IMR-90 (cell line): ENCODE results near the gene RANBP3. TPM values are rescaled to one million over a fixed set of nuclear protein-coding genes. Genes with fewer than 3 reads are reported as not detected.

ENCODE experiments used
- ATAC-seq: fragments of 200-7000 bp; cut with Tn5 transposase; 2 replicates; pipeline ENCODE4 v1.9.1; 2020; ENCODE audit warnings: low read depth, mild to moderate bottlenecking, moderate library complexity
- BruUV-seq: library from RNA; stranded (reverse); fragments of 400-500 nt; replicated peaks from 2 replicates; lab custom pipeline; 2021; lab: Mats Ljungman, UMichigan
- CTCF ChIA-PET: fragments of 300-600 bp; formaldehyde crosslinking; extraction: SDS; loops from one replicate; lab custom pipeline; 2021; ENCODE audit warnings: antibody characterized with exemption; lab: Yijun Ruan, JAX
- POLR2A ChIA-PET: fragments of 300-600 bp; sonication (Branson Sonifier 250); formaldehyde crosslinking; loops from one replicate; lab custom pipeline; 2022; ENCODE audit warnings: antibody characterized with exemption; ENCODE audit not compliant: unreplicated experiment; lab: Charles Lee
- DNase-seq: peaks from one replicate; pipeline ENCODE4 v3.0.0; 2013
- H2AFZ ChIP-seq: replicated peaks from 2 replicates; pipeline ENCODE3; 2013; ENCODE audit warnings: low read length, mild to moderate bottlenecking; ENCODE audit not compliant: poor library complexity
- H2AK5ac ChIP-seq: 2 replicates; pipeline ENCODE4 v1.6.1; 2013; ENCODE audit warnings: low read depth, low read length, inconsistent platforms
- H2AK9ac ChIP-seq: replicated peaks from 2 replicates; pipeline ENCODE3; 2013; ENCODE audit warnings: mild to moderate bottlenecking, low read depth, low read length, moderate library complexity; ENCODE audit not compliant: poor library complexity
- H2BK120ac ChIP-seq: 2 replicates; pipeline ENCODE4 v1.6.1; 2013; ENCODE audit warnings: low read depth, low read length, inconsistent platforms
- H2BK15ac ChIP-seq: 3 replicates; pipeline ENCODE4 v1.6.1; 2013; ENCODE audit warnings: low read depth, low read length, inconsistent platforms
- H2BK20ac ChIP-seq: 2 replicates; pipeline ENCODE4 v1.6.1; 2013; ENCODE audit warnings: low read depth, mild to moderate bottlenecking, inconsistent platforms, low read length, moderate library complexity
- H2BK5ac ChIP-seq: 2 replicates; pipeline ENCODE4 v1.6.1; 2013; ENCODE audit warnings: mild to moderate bottlenecking, low read depth, low read length, inconsistent platforms; ENCODE audit not compliant: poor library complexity, severe bottlenecking
- H3K14ac ChIP-seq: replicated peaks from 2 replicates; pipeline ENCODE4 v1.6.1; 2013; ENCODE audit warnings: low read depth, low read length, inconsistent platforms
- H3K18ac ChIP-seq: 2 replicates; pipeline ENCODE4 v1.6.1; 2013; ENCODE audit warnings: low read depth, low read length, control low read depth
- H3K23ac ChIP-seq: 2 replicates; pipeline ENCODE4 v1.6.1; 2013; ENCODE audit warnings: low read depth, low read length, inconsistent platforms
- H3K27ac ChIP-seq: 2 replicates; pipeline ENCODE4 v1.5.1; 2013; ENCODE audit warnings: mild to moderate bottlenecking, control low read depth, low read length; ENCODE audit not compliant: insufficient read depth
- H3K27me3 ChIP-seq: 2 replicates; pipeline ENCODE4 v1.6.1; 2013; ENCODE audit warnings: low read length; ENCODE audit not compliant: control insufficient read depth, insufficient read depth
- H3K36me3 ChIP-seq: 2 replicates; pipeline ENCODE4 v1.6.1; 2013; ENCODE audit warnings: low read length, mixed read lengths; ENCODE audit not compliant: control insufficient read depth, insufficient read depth
- H3K4ac ChIP-seq: 2 replicates; pipeline ENCODE4 v1.6.1; 2013; ENCODE audit warnings: low read depth, low read length, inconsistent platforms
- H3K4me1 ChIP-seq: 2 replicates; pipeline ENCODE4 v1.6.1; 2013; ENCODE audit warnings: low read length, mixed read lengths; ENCODE audit not compliant: control insufficient read depth, insufficient read depth
- H3K4me2 ChIP-seq: 2 replicates; pipeline ENCODE4 v1.6.1; 2013; ENCODE audit warnings: low read depth, mild to moderate bottlenecking, control low read depth, low read length, moderate library complexity
- H3K4me3 ChIP-seq: 2 replicates; pipeline ENCODE4 v1.5.1; 2013; ENCODE audit warnings: low read depth, mild to moderate bottlenecking, control low read depth, low read length, moderate library complexity; ENCODE audit not compliant: insufficient read depth
- H3K56ac ChIP-seq: 2 replicates; pipeline ENCODE4 v1.6.1; 2013; ENCODE audit warnings: low read length, inconsistent platforms; ENCODE audit not compliant: insufficient read depth; ENCODE audit errors: extremely low read depth
- H3K79me1 ChIP-seq, 2 experiments: 2 replicates each; pipeline ENCODE4 v1.6.1; 2013; ENCODE audit warnings: low read length in 2 of 2, inconsistent platforms in 1 of 2, low read depth in 1 of 2
- H3K9ac ChIP-seq: 2 replicates; pipeline ENCODE4 v1.6.1; 2013; ENCODE audit warnings: low read depth, low read length, control low read depth
- H3K9me1 ChIP-seq: 2 replicates; pipeline ENCODE4 v1.6.1; 2013; ENCODE audit warnings: low read length, inconsistent platforms; ENCODE audit not compliant: insufficient read depth
- H3K9me3 ChIP-seq: 2 replicates; pipeline ENCODE4 v1.6.1; 2013; ENCODE audit warnings: low read length; ENCODE audit not compliant: control insufficient read depth, insufficient read depth
- H4K20me1 ChIP-seq: 2 replicates; pipeline ENCODE4 v1.6.1; 2013; ENCODE audit warnings: low read length, inconsistent platforms; ENCODE audit not compliant: insufficient read depth
- H4K5ac ChIP-seq: 2 replicates; pipeline ENCODE4 v1.6.1; 2013; ENCODE audit warnings: mild to moderate bottlenecking, low read depth, low read length, control low read depth
- H4K8ac ChIP-seq, 2 experiments: 2 replicates each; pipeline ENCODE4 v1.6.1; 2013; ENCODE audit warnings: low read depth in 2 of 2, low read length in 2 of 2, control low read depth in 1 of 2, inconsistent platforms in 1 of 2
- H4K91ac ChIP-seq: 2 replicates; pipeline ENCODE4 v1.6.1; 2013; ENCODE audit warnings: low read depth, low read length, inconsistent platforms; ENCODE audit not compliant: insufficient read depth
- CHD1 ChIP-seq: IDR thresholded peaks from 2 replicates; pipeline ENCODE4 v1.6.1; 2012; ENCODE audit warnings: low read depth, low read length, improper control_type of control experiment
- MAFK ChIP-seq: IDR thresholded peaks from 2 replicates; pipeline ENCODE4 v1.6.1; 2012; ENCODE audit warnings: low read depth, low read length, improper control_type of control experiment
- MXI1 ChIP-seq: IDR thresholded peaks from 2 replicates; pipeline ENCODE4 v1.6.1; 2012; ENCODE audit warnings: low read depth, mild to moderate bottlenecking, low read length, moderate library complexity, borderline replicate concordance
- NFE2L2 ChIP-seq: fragments of 150-350 bp; IDR thresholded peaks from 2 replicates; pipeline ENCODE4 v1.6.1; 2016; ENCODE audit warnings: low read depth, mild to moderate bottlenecking, low read length
- POLR2A ChIP-seq: IDR thresholded peaks from 2 replicates; pipeline ENCODE4 v1.6.1; 2012; ENCODE audit warnings: mild to moderate bottlenecking, low read depth, low read length
- RCOR1 ChIP-seq: IDR thresholded peaks from 2 replicates; pipeline ENCODE4 v1.6.1; 2012; ENCODE audit warnings: mild to moderate bottlenecking, low read length, improper control_type of control experiment; ENCODE audit not compliant: insufficient replicate concordance
- RFX5 ChIP-seq: IDR thresholded peaks from 2 replicates; pipeline ENCODE4 v1.8.0; 2012; ENCODE audit warnings: low read depth, mild to moderate bottlenecking, low read length, moderate library complexity
- SMC3 ChIP-seq: fragments of 150-350 bp; IDR thresholded peaks from 2 replicates; pipeline ENCODE4 v1.6.1; 2016; ENCODE audit warnings: low read depth, mild to moderate bottlenecking, antibody characterized with exemption, low read length, moderate library complexity
- WGBS, 2 experiments: methylation state at CpG; one replicate each; pipeline versions ENCODE4 v1.1.5 to v1.1.7; 2013; ENCODE audit warnings: missing lambda C conversion rate in 2 of 2; ENCODE audit not compliant: insufficient read length in 1 of 2; ENCODE audit errors: extremely low coverage in 2 of 2; 5-methylcytosine and 5-hydroxymethylcytosine counted together
- dilution Hi-C: fragments of 300-500 bp; cut with HindIII; formaldehyde crosslinking; loops from one replicate; pipeline ENCODE4 v1.14.3; 2018; ENCODE audit warnings: low sequenced_read_pairs; ENCODE audit not compliant: unreplicated experiment
- in situ Hi-C: fragments of 300-500 bp; cut with MboI; formaldehyde crosslinking; loops from 3 replicates; pipeline ENCODE4 v1.14.3; 2019; ENCODE audit warnings: low sequenced_read_pairs, inconsistent platforms, mixed read lengths
- intact Hi-C: fragments of 100-400 bp; cut with micrococcal nuclease; formaldehyde crosslinking; loops from 2 replicates; pipeline ENCODE4 v1.10.0; 2022
- polyA plus RNA-seq, 3 experiments: library from polyadenylated mRNA; depleted of rRNA; stranded (reverse); fragments of >200 nt; gene quantifications; 2 replicates each; pipeline ENCODE4 v1.2.3, GENCODE V29; 2012; ENCODE audit warnings: low replicate concordance in 1 of 3
- total RNA-seq: library from RNA; depleted of rRNA; stranded (reverse); fragments of >200 nt; gene quantifications from 2 replicates; pipeline ENCODE4 v1.2.3, GENCODE V29; 2012
- TF ChIP-seq, protein P1 (sequence below): fragments of 150-350 bp; IDR thresholded peaks from 2 replicates; pipeline ENCODE4 v1.6.1; 2016; ENCODE audit warnings: low read depth, mild to moderate bottlenecking, low read length, moderate library complexity, borderline replicate concordance
- TF ChIP-seq, protein P2 (sequence below): conservative IDR thresholded peaks from 2 replicates; pipeline ENCODE4 v1.5.1; 2012; ENCODE audit warnings: mild to moderate bottlenecking, low read depth, low read length, improper control_type of control experiment
- TF ChIP-seq, protein P3 (sequence below): fragments of 150-350 bp; IDR thresholded peaks from 2 replicates; pipeline ENCODE4 v1.6.1; 2017; ENCODE audit warnings: mild to moderate bottlenecking, antibody characterized with exemption, low read length, low read depth

RANBP3 gene
- total and polyA plus RNA-seq, 2 of the 4 experiments (the other 2 are of a cell fraction), result 42.5 to 111 TPM

DNA sequence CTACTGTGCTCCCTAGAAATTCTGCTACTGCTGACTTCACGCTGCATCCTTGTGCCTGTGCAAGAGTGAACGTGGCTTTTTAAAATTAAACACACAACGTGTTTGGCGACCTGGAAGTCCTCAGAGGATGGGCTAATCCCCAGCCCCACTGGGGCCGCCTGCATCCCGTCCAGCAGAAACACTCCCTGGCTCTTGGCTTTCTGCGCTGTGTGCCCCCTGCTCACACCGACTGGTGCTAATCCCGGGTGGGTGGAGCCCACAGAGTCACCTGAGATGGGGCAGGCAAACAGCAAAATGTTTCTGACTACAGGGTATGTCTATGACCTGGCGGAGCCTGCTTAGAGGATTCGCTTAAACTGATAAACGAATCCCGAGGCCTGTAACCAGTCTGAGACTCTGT, 48.8 kb downstream of the RANBP3 start:
- POLR2A ChIA-PET, result no interaction called here
- H3K36me3 ChIP-seq, result peaks cover 79% of the 10 kb centered on the region
- in situ Hi-C loops, result no loop called here

More for the DNA sequence above, 48.8 kb downstream of the RANBP3 start:
- Histone ChIP-seq H3K14ac (no peak overlapping the region), H3K18ac (no peak overlapping the region), H2AFZ (no peak overlapping the region), H3K27me3 (no peaks in the 10 kb centered on the region), H3K27ac (no peak overlapping the region), H3K79me1 (peaks cover 12 to 52% of the 10 kb centered on the region in 2 experiments; a peak in 3 of 4 replicates), H3K4me3 (no peak overlapping the region), H3K9ac (no peak overlapping the region), H4K20me1 (0 out of 2 replicates have a peak, but pooled peaks cover 8% of the 10 kb centered on the region), H2BK15ac (no peak overlapping the region), H4K91ac (no peak overlapping the region), H3K9me1 (peaks cover 11% of the 10 kb centered on the region), H3K9me3 (no peaks in the 10 kb centered on the region), H2AK9ac (no peak overlapping the region), H2BK20ac (no peak overlapping the region), H4K5ac (no peak overlapping the region), H2BK5ac (no peak overlapping the region), H3K4ac (no peak overlapping the region), H3K56ac (no peak overlapping the region), H3K4me2 (no peak overlapping the region), H3K4me1 (peaks cover 15% of the 10 kb centered on the region; the same call in 1 of the 2 replicates), H2AK5ac (no peak overlapping the region), H3K23ac (no peak overlapping the region), H4K8ac (no peak overlapping the region), H2BK120ac (no peak overlapping the region)
- no peak for DNase-seq
- no CpG with 5 or more reads among the region's 13 CpGs for WGBS, 2 experiments
- no peak for TF ChIP-seq NFE2L2
- TF ChIP-seq, protein P1, sequence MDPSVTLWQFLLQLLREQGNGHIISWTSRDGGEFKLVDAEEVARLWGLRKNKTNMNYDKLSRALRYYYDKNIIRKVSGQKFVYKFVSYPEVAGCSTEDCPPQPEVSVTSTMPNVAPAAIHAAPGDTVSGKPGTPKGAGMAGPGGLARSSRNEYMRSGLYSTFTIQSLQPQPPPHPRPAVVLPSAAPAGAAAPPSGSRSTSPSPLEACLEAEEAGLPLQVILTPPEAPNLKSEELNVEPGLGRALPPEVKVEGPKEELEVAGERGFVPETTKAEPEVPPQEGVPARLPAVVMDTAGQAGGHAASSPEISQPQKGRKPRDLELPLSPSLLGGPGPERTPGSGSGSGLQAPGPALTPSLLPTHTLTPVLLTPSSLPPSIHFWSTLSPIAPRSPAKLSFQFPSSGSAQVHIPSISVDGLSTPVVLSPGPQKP, result no peak
- no peak for TF ChIP-seq MXI1
- TF ChIP-seq RCOR1, result no peak
- TF ChIP-seq RFX5, result no peak
- TF ChIP-seq SMC3, result no peak
- no peak for TF ChIP-seq CHD1
- no peak for TF ChIP-seq MAFK
- no peak for TF ChIP-seq POLR2A
- TF ChIP-seq, protein P2, sequence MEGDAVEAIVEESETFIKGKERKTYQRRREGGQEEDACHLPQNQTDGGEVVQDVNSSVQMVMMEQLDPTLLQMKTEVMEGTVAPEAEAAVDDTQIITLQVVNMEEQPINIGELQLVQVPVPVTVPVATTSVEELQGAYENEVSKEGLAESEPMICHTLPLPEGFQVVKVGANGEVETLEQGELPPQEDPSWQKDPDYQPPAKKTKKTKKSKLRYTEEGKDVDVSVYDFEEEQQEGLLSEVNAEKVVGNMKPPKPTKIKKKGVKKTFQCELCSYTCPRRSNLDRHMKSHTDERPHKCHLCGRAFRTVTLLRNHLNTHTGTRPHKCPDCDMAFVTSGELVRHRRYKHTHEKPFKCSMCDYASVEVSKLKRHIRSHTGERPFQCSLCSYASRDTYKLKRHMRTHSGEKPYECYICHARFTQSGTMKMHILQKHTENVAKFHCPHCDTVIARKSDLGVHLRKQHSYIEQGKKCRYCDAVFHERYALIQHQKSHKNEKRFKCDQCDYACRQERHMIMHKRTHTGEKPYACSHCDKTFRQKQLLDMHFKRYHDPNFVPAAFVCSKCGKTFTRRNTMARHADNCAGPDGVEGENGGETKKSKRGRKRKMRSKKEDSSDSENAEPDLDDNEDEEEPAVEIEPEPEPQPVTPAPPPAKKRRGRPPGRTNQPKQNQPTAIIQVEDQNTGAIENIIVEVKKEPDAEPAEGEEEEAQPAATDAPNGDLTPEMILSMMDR, result no peak
- TF ChIP-seq, protein P3, sequence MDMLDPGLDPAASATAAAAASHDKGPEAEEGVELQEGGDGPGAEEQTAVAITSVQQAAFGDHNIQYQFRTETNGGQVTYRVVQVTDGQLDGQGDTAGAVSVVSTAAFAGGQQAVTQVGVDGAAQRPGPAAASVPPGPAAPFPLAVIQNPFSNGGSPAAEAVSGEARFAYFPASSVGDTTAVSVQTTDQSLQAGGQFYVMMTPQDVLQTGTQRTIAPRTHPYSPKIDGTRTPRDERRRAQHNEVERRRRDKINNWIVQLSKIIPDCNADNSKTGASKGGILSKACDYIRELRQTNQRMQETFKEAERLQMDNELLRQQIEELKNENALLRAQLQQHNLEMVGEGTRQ, result no peak
- dilution Hi-C loops (no loop called here), intact Hi-C loops (no loop called here)
- no TSS peak for BruUV-seq
- CTCF ChIA-PET, result no interaction called here
- ATAC-seq, result no peak
